ENCODE measurements around the gene SYNE1. TPM values are rescaled to one million over a fixed set of nuclear protein-coding genes. Genes with fewer than 3 reads are reported as not detected.

The SYNE1 gene
- total RNA-seq, 1 donor from 2014 or later, result 43.8 TPM

GRCh38 chr6:152398993-152399392 lies 238.2 kb downstream of the SYNE1 start:
- H3K4me1 Mint-ChIP-seq (ENCODE audit: low read depth), result peaks cover 1% of the 10 kb centered on the region
- H3K4me3 Mint-ChIP-seq (ENCODE audit: low read depth), result no peak overlapping the region
- no peak for DNase-seq (ENCODE audit: low spot score, unreplicated experiment)
- TF ChIP-seq CTCF (IDR thresholded peaks at IDR 0.05; ENCODE audit: unreplicated experiment), result no peak
- H3K9me3 Mint-ChIP-seq (ENCODE audit: low read depth), result no peaks in the 10 kb centered on the region
- no peak overlapping the region for H3K27ac Mint-ChIP-seq
- H3K27me3 Mint-ChIP-seq, result no peaks in the 10 kb centered on the region
- H3K36me3 Mint-ChIP-seq (ENCODE audit: insufficient read depth), result no peaks in the 10 kb centered on the region

- Mint-ChIP-seq H3K36me3 (ENCODE audit: insufficient read depth) (no peaks in the 10 kb centered on the region), H3K9me3 (ENCODE audit: low read depth) (no peaks in the 10 kb centered on the region), H3K27me3 (no peaks in the 10 kb centered on the region), H3K4me1 (ENCODE audit: low read depth) (peaks cover 1% of the 10 kb centered on the region), H3K4me3 (ENCODE audit: low read depth) (no peak overlapping the region), H3K27ac (no peak overlapping the region)
- no peak for DNase-seq (ENCODE audit: low spot score, unreplicated experiment)
- TF ChIP-seq CTCF (IDR thresholded peaks at IDR 0.05; ENCODE audit: unreplicated experiment), result no peak
Observed at GRCh38 chr6:152398316-152398715, 238.8 kb downstream of the SYNE1 start.

GRCh38 chr6:152394303-152394702 lies 242.9 kb downstream of the SYNE1 start:
- H3K36me3 Mint-ChIP-seq (ENCODE audit: insufficient read depth), result no peaks in the 10 kb centered on the region
- no peak for TF ChIP-seq CTCF (IDR thresholded peaks at IDR 0.05; ENCODE audit: unreplicated experiment)
- no peak for DNase-seq (ENCODE audit: low spot score, unreplicated experiment)
- no peak overlapping the region for H3K4me3 Mint-ChIP-seq (ENCODE audit: low read depth)
- H3K27me3 Mint-ChIP-seq, result no peaks in the 10 kb centered on the region
- H3K27ac Mint-ChIP-seq, result no peak overlapping the region
- no peaks in the 10 kb centered on the region for H3K4me1 Mint-ChIP-seq (ENCODE audit: low read depth)
- H3K9me3 Mint-ChIP-seq (ENCODE audit: low read depth), result no peaks in the 10 kb centered on the region

GRCh38 chr6:152391179-152391880 lies 245.8 kb downstream of the SYNE1 start:
- DNase-seq (ENCODE audit: low spot score, unreplicated experiment), result no peak
- no peak overlapping the region for H3K4me3 Mint-ChIP-seq (ENCODE audit: low read depth)
- no peak for TF ChIP-seq CTCF (IDR thresholded peaks at IDR 0.05; ENCODE audit: unreplicated experiment)
- H3K9me3 Mint-ChIP-seq (ENCODE audit: low read depth), result no peaks in the 10 kb centered on the region
- no peaks in the 10 kb centered on the region for H3K4me1 Mint-ChIP-seq (ENCODE audit: low read depth)
- H3K27ac Mint-ChIP-seq, result no peak overlapping the region
- no peaks in the 10 kb centered on the region for H3K27me3 Mint-ChIP-seq
- no peaks in the 10 kb centered on the region for H3K36me3 Mint-ChIP-seq (ENCODE audit: insufficient read depth)

GRCh38 chr6:152387091-152387490 lies 250.1 kb downstream of the SYNE1 start:
- Mint-ChIP-seq H3K27me3 (no peaks in the 10 kb centered on the region), H3K9me3 (ENCODE audit: low read depth) (no peaks in the 10 kb centered on the region)
- no peak for TF ChIP-seq CTCF (IDR thresholded peaks at IDR 0.05; ENCODE audit: unreplicated experiment)

More at GRCh38 chr6:152387091-152387490, 250.1 kb downstream of the SYNE1 start:
- peaks cover 7% of the 10 kb centered on the region for H3K4me1 Mint-ChIP-seq (ENCODE audit: low read depth)
- no peak for DNase-seq (ENCODE audit: low spot score, unreplicated experiment)
- no peak overlapping the region for H3K27ac Mint-ChIP-seq
- H3K4me3 Mint-ChIP-seq (ENCODE audit: low read depth), result no peak overlapping the region
- H3K36me3 Mint-ChIP-seq (ENCODE audit: insufficient read depth), result no peaks in the 10 kb centered on the region
